IPS-15b (cell line): ENCODE data around the gene RBM33.

Experiments
- H3K27me3 ChIP-seq: one replicate; pipeline ENCODE4 v1.6.1; 2013; ENCODE audit warnings: low read length; ENCODE audit not compliant: control insufficient read depth, insufficient read depth
- H3K36me3 ChIP-seq: one replicate; pipeline ENCODE4 v1.6.1; 2013; ENCODE audit warnings: low read length; ENCODE audit not compliant: control insufficient read depth, insufficient read depth
- H3K4me1 ChIP-seq: one replicate; pipeline ENCODE4 v1.6.1; 2013; ENCODE audit warnings: mild to moderate bottlenecking, low read length; ENCODE audit not compliant: control insufficient read depth, insufficient read depth
- H3K4me3 ChIP-seq: one replicate; pipeline ENCODE4 v1.5.1; 2013; ENCODE audit warnings: low read depth, low read length
- H3K9ac ChIP-seq: one replicate; pipeline ENCODE4 v1.6.1; 2013; ENCODE audit warnings: low read depth, mild to moderate bottlenecking, low read length
- H3K9me3 ChIP-seq: one replicate; pipeline ENCODE4 v1.6.1; 2013; ENCODE audit warnings: mild to moderate bottlenecking, low read length; ENCODE audit not compliant: control insufficient read depth, insufficient read depth

Gene RBM33, protein sequence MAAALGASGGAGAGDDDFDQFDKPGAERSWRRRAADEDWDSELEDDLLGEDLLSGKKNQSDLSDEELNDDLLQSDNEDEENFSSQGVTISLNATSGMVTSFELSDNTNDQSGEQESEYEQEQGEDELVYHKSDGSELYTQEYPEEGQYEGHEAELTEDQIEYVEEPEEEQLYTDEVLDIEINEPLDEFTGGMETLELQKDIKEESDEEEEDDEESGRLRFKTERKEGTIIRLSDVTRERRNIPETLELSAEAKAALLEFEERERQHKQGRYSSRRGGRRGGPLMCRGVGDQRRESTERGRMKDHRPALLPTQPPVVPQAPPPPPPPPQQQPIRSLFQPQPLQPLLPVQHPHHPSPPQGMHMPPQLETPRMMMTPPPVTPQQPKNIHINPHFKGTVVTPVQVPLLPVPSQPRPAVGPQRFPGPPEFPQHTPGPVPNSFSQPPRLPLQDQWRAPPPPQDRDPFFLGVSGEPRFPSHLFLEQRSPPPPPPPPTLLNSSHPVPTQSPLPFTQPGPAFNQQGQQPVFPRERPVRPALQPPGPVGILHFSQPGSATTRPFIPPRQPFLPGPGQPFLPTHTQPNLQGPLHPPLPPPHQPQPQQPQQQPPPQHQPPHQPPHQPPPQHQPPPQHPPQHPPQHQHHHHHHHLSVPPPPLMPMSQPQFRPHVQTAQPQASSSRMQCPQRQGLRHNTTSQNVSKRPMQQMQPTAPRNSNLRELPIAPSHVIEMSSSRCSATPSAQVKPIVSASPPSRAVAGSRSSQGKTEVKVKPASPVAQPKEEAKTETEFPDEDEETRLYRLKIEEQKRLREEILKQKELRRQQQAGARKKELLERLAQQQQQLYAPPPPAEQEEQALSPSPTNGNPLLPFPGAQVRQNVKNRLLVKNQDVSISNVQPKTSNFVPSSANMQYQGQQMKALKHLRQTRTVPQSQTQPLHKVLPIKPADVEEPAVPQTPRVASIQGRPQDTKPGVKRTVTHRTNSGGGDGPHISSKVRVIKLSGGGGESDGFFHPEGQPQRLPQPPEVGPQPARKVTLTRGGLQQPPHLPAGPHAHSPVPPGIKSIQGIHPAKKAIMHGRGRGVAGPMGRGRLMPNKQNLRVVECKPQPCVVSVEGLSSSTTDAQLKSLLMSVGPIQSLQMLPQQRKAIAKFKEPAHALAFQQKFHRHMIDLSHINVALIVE

DNA sequence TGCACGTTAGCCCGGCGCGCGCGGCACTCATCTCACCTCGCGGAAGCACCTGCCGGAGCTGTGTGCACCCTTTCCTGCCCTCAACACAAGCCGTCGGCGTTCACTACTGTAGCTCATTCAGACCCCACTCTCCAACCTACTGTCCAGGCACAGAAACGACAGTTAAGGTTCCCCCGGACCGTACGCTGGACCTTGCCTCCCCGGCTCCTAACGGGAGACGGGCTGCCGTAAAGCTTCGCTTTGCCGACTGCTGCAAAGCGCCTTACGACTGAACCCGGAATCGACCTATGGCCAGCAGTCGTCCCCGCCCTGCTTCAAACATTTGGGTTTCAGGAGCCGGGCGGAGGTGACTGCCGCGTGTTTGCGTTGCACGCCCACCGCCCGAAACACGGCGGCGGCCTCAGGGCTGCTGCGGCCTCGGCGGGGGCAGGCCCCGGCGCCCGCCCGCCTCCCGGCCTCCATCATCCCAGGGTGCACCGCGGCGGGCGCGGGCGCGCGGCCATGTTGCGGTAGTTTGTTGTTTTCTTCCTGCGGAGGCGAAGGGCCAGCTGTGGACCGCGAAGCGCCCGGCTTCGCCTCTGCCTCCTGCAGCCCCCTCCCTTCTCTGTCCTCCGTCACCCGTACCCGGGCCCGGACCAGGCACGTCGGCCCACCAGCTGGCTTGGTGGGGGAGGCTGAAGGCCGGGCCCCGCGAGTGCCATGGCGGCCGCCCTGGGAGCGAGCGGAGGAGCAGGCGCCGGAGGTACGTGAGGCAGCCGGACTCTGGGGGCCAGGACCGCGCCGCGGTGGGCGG is at the start of gene RBM33:
RBM33 (plus strand) TSS at position 484 of the 793 bp plus-strand sequence; CDS start at position 700, 216 bp downstream.
- no peaks in the 10 kb centered on the region for H3K4me1 ChIP-seq

DNA sequence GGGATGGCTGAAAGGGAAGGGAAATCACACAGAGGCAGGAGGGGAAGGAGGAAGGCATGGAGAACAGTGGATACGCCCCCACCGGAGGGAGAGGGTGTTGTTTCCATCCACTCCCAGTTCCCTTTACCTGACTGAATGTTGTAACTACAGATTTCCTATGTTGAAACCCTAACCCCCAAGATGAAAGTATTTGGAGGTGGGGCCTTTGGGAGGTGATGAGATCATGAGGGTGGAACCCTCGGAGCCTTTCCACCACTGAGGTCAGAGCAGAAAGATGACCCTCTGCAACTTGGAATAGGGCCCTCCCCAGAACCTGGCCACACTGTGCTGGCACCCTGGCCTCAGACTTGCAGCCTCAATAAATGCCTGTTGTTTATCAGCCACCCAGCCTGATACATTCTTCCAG is 49.5 kb upstream of the RBM33 start:
- Histone ChIP-seq H3K4me1 (peaks cover 2% of the 10 kb centered on the region), H3K9ac (no peak overlapping the region), H3K4me3 (no peak overlapping the region), H3K27me3 (no peaks in the 10 kb centered on the region), H3K9me3 (no peaks in the 10 kb centered on the region), H3K36me3 (no peaks in the 10 kb centered on the region)

More for the DNA sequence above, at the start of gene RBM33:
- Histone ChIP-seq H3K9ac (peak within 1 kb of the TSS; percentile 95), H3K9me3 (peaks cover 11% of the 10 kb centered on the region), H3K4me3 (peak within 1 kb of the TSS; percentile 78), H3K36me3 (no peaks in the 10 kb centered on the region), H3K27me3 (no peaks in the 10 kb centered on the region)

DNA sequence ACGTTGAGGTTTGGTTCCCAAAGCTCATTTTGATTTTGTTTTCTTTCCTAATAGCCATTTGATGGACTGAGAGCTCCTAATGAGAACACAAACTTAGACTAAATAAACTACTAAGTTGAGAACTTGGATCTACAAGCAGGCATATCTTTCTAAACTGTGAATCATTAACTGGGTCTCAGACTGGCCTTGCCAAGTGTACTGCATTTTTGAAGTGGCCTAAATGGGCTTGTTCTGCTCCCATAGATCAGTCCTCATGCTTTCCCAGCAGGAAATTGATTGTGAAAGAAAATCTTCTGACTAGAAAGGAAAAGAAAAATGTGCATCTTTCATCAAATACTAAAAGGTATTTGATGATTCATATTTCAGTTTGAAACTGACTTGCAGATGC is 46.7 kb upstream of the RBM33 start:
- H3K27me3 ChIP-seq = no peaks in the 10 kb centered on the region
- no peaks in the 10 kb centered on the region for H3K9me3 ChIP-seq
- H3K9ac ChIP-seq = no peak overlapping the region
- H3K4me1 ChIP-seq = peaks cover 2% of the 10 kb centered on the region
- no peak overlapping the region for H3K4me3 ChIP-seq
- no peaks in the 10 kb centered on the region for H3K36me3 ChIP-seq

DNA sequence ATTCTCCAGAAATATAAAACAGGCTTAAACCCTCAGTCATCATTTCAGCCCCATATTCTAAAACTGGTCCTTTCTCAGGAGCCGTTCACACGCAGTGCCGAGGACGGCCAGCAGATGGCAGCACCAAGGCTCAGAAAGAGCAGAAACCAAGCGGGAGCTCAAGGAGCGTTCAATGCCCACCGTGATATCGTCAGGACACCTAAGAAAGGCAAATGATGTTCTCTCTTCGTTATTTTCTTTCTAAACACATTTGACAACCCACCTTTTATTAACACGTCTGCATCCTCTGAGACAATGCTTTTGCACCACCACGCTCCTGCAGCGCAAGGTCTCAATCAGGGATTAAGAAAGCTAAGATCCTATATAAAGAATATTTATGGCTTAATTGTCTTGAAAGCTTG is 45.7 kb upstream of the RBM33 start:
- no peaks in the 10 kb centered on the region for H3K36me3 ChIP-seq
- no peak overlapping the region for H3K4me3 ChIP-seq
- H3K27me3 ChIP-seq = no peaks in the 10 kb centered on the region
- H3K4me1 ChIP-seq = peaks cover 2% of the 10 kb centered on the region
- no peak overlapping the region for H3K9ac ChIP-seq
- H3K9me3 ChIP-seq = no peaks in the 10 kb centered on the region

DNA sequence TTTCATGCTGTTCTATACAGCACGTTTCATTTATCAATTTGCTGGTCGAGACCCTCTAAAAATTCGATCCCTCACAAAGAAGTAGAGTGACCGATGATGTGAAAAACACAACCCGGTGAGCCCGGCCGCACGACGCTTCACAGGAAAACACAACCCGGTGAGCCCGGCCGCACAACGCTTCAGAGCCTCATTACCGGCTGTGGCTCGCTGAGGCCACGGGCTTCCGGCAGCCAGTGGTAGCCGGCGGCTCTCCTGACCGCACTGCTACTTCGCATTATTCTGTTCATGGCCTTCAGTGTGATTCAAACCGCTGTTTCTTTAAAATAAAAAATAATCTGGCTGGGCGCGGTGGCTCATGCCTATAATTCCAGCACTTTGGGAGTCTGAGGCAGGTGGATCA is 42.3 kb upstream of the RBM33 start:
- H3K9ac ChIP-seq = no peak overlapping the region
- no peaks in the 10 kb centered on the region for H3K36me3 ChIP-seq
- H3K27me3 ChIP-seq = no peaks in the 10 kb centered on the region
- H3K9me3 ChIP-seq = no peaks in the 10 kb centered on the region
- peaks cover 2% of the 10 kb centered on the region for H3K4me1 ChIP-seq
- no peak overlapping the region for H3K4me3 ChIP-seq

DNA sequence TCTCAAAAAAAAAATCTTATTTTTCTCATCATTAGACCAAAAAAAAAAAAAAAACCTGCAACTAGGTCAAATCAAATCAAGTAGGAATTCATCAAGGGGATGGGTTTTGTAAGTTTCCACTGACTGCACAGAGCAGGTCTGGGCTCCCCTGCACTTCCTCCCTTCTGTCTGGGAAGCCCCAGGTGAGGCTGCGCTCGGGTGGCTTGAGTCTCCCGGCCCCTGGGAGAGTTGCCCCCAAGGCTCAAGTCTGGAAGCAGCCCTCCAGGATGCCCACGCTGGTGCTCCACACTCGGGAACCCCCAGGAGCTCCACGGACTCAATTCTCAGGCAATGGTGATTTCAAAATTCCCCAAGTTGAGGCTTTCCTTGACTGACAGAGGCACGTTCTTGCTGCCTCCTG is 41.7 kb upstream of the RBM33 start:
- Histone ChIP-seq H3K36me3 (no peaks in the 10 kb centered on the region), H3K27me3 (no peaks in the 10 kb centered on the region), H3K4me1 (peaks cover 2% of the 10 kb centered on the region), H3K4me3 (no peak overlapping the region), H3K9ac (no peak overlapping the region), H3K9me3 (no peaks in the 10 kb centered on the region)

DNA sequence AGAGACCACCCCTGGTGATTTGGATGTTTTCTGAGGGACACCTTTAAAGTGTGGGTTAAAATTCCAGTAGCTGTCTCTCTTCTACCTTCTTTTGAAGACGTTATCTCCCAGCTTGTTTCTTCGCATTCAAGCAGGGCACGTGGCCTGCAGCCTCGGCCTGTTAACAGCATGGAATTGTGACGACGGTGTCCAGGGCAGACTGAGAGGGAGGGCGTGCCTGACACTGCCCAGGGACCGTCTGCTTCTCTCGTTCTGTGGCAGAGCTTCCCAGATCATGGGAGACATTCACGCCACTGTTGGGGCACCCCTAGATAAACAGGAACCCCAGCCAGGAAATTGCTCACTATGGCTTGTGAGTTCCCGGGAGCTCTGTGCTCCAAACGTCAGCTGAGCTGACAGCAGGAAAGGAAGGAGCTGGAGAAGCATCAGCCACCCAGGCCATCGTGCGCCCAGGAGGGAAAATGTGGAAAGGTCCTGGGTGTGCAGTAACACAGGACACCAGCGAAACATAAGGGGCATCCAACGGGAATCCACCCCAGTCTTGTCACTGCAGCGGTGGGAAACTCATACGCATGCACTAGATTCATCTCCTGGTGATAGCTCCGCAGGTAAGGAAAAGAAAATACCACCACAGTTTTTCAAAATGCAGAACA is 41.1 kb upstream of the RBM33 start:
- H3K9ac ChIP-seq = no peak overlapping the region
- H3K4me1 ChIP-seq = peaks cover 2% of the 10 kb centered on the region
- H3K4me3 ChIP-seq = no peak overlapping the region
- no peaks in the 10 kb centered on the region for H3K9me3 ChIP-seq
- H3K27me3 ChIP-seq = no peaks in the 10 kb centered on the region
- no peaks in the 10 kb centered on the region for H3K36me3 ChIP-seq

DNA sequence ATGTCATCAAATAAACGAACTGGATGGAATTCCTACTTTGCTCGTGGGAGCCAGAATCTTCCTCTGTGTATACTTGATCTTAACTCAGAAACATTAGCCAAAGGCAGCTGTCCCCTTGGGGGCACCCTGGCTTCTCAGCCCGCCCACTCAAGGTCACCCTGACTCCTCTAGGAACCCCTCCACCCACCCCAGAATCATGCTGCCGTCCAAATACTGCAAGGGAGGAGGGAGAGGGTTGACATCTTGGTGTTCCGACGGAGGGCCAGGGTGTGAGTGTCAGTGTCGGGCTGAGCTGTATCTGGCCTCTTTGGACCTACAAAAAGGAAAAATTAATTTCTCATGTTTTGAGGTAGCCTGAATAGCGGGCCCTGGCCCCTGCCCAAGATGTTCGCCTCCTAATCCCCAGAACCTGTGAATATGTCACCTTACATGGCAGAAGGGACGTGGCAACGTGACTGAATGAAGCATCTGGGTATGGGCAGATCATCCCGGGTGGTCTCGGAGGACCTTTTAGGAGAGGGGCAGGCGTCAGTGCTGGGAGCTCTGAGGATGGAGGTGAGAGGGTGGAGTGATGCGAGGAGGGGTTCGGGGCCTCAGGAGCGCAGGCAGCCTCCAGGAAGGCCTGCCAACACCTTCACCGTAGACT is 40.5 kb upstream of the RBM33 start:
- no peaks in the 10 kb centered on the region for H3K9me3 ChIP-seq
- no peaks in the 10 kb centered on the region for H3K27me3 ChIP-seq
- H3K36me3 ChIP-seq = no peaks in the 10 kb centered on the region
- H3K4me3 ChIP-seq = no peak overlapping the region
- H3K4me1 ChIP-seq = peaks cover under 1% of the 10 kb centered on the region
- no peak overlapping the region for H3K9ac ChIP-seq

DNA sequence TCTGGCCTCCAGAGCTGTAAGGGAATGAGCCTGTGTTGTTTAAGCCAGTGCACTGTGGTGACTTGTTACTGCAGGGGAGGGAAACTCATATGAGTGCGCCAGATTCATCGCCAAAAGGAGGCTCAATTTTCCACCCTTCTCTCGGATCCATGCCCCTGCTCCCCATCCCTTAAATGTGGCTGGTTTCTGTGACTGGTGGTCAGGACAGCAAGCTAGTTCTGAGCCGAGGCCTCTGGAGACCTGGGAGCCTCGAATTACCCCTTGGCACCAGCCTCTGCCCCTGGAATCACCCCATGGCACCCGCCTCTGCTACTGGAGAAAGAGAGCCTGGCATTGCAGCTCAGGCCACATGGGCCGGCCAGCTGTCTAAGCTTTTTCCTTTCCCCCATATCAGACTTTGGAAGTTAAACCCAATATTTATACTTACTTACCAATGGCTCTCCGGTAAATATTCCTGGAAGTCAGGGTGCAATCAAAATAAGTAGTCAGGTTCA is 39.9 kb upstream of the RBM33 start:
- Histone ChIP-seq H3K27me3 (no peaks in the 10 kb centered on the region), H3K4me1 (no peaks in the 10 kb centered on the region), H3K9ac (no peak overlapping the region), H3K9me3 (no peaks in the 10 kb centered on the region), H3K4me3 (no peak overlapping the region), H3K36me3 (no peaks in the 10 kb centered on the region)

DNA sequence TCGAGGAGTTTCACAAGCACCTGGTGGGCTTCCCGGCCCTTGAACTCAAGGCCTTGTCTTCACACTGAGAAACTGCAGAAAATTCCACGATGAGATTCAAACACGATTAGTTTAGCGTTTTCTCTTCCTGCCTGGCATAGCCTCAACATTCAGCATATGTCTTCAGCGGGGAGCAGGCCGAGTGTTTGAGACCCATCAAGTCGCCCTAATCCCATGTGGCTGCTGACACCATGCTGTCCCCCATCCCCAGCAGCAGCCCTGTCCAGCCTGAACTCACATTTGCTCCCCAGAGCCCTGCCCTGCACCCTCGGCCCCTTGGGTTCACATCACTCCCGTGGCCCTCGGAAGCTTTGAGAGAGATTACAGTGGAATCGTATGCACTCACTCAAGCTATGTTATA is 35.3 kb upstream of the RBM33 start:
- H3K9ac ChIP-seq = no peak overlapping the region
- H3K27me3 ChIP-seq = no peaks in the 10 kb centered on the region

More for the DNA sequence above, 35.3 kb upstream of the RBM33 start:
- no peaks in the 10 kb centered on the region for H3K4me1 ChIP-seq
- no peaks in the 10 kb centered on the region for H3K9me3 ChIP-seq
- H3K36me3 ChIP-seq = no peaks in the 10 kb centered on the region
- H3K4me3 ChIP-seq = no peak overlapping the region
